KOPT-K1 (cell line): Measurements from ENCODE around the gene DTYMK.

ENCODE experiments used
- H3K27ac ChIP-seq: fragments of 200-600 bp; sonication (generic); 2 replicates; pipeline ENCODE4 v1.5.1; 2016; ENCODE audit warnings: antibody characterized with exemption, mild to moderate bottlenecking, low read depth, low read length; ENCODE audit not compliant: poor library complexity, severe bottlenecking
- H3K36me3 ChIP-seq: fragments of 200-600 bp; sonication (generic); 2 replicates; pipeline ENCODE4 v1.5.1; 2017; ENCODE audit warnings: antibody characterized with exemption, mild to moderate bottlenecking, low read length, moderate library complexity; ENCODE audit not compliant: insufficient read depth
- H3K9me3 ChIP-seq: fragments of 200-600 bp; sonication (generic); 2 replicates; pipeline ENCODE4 v1.5.1; 2017; ENCODE audit warnings: antibody characterized with exemption, low read length, mild to moderate bottlenecking; ENCODE audit not compliant: insufficient read depth, poor library complexity, severe bottlenecking

DTYMK gene

DNA sequence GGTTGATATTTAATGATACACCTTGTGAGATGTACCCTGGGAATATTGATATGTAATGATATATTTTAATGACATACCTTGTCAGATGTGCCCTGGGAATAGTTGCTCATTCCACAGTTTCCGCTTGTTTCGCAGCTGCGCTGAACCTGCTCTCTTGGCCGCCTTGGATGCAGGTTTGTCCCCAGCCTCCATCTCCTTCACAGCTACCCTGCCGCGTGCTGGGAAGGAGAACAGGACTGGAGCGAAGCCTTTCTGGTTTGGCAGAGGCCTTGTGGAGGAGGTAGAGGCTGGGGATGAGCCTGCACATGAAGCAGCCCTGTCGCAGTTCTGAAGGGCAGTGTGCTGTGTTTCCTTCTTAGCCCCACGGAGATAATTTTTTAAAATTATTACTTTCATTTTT is 34.5 kb downstream of the DTYMK start:
- Histone ChIP-seq H3K27ac (no peak overlapping the region), H3K9me3 (no peaks in the 10 kb centered on the region), H3K36me3 (peaks cover 60% of the 10 kb centered on the region)

DNA sequence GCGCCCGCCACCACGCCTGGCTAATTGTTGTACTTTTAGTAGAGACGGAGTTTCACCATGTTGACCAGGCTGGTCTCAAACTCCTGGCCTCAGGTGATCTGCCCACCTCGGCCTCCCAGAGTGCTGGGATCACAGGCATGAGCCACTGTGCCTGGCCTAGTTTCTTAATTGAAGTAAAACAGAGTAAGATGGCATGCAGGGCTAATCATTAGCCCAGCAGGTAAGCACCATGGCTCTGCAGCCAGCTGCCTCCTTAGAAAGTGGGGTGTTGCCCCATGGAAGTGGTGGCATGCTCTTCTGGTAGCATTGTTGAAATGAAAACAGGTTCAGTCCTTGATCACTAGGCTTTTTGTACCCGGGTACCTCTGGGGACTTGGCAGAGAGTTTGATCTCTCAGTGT is 36.7 kb downstream of the DTYMK start:
- H3K9me3 ChIP-seq = no peaks in the 10 kb centered on the region
- peaks cover 52% of the 10 kb centered on the region for H3K36me3 ChIP-seq
- H3K27ac ChIP-seq = no peak overlapping the region

DNA sequence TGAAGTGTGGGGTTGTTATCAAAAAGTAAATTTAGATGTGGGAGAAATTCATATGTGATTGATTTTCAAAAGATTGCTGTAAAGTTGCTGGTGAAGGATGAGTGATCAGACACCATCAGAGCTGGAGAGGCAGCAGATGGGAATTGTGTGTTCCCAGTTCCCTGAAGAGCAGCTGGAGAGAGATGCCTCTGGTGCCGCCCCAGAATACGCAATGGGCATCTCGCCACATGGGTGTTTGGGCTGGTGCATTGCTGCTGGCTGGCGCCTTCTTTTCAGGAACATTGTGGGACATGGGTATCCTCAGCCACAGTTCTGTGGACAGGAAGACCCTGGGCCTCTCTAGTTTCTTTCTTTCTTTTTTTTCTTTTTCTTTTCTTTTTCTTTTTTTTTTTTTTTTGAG is 37.2 kb downstream of the DTYMK start:
- Histone ChIP-seq H3K36me3 (peaks cover 50% of the 10 kb centered on the region), H3K27ac (no peak overlapping the region), H3K9me3 (no peaks in the 10 kb centered on the region)

DNA sequence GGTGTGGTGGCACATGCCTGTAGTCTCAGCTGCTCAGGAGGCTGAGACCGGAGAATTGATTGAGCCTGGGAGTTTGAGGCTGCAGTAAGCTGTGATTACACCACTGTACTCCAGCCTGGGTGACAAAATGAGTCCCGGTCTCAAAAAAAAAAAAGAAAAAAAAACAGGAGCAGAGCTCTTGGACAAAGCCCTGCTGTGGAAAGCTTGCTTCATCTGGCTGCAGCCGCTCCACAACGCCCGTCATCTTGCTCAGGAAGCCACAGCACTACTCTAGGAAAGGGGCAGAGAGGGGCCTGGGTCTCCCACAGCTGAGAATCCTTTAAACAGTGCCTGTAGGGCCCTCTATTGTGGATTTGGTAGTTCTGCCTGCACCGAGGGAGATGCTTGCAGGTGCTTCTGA is 38.2 kb downstream of the DTYMK start:
- H3K27ac ChIP-seq = no peak overlapping the region
- no peaks in the 10 kb centered on the region for H3K9me3 ChIP-seq
- H3K36me3 ChIP-seq = peaks cover 49% of the 10 kb centered on the region

DNA sequence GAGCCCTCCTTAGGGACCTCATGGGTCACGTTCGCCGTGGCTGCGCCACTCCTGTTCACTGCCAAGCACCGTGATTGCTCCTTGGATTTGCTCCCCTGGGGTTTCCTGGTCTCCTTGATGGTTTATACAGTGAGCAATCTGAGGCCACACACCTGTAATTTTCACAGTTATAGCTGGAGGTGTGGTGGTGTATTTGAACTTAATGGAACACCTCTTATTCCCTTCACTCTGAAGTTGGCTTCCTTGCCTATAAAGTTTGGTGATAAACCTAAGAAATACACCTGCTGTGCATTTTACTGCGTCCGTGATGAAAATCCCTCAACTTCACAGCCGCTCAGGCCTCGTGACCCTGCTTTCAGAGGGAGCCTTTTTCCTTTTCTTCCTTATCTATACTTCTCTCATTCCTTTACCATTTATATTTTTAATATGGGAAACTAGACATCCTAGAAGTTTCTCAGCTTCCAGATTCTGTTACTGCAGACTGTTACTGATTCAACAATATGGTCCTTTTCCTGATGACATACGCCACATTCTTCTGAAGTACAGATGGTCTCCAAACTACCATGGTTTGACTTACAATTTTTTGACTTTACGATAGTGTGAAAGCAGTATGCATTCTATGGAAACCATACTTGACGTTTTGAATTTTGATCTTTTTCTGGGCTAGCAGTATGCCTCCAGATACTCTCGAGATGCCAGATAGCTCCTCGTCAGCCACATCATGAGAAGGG is 40.5 kb downstream of the DTYMK start:
- Histone ChIP-seq H3K27ac (no peak overlapping the region), H3K9me3 (no peaks in the 10 kb centered on the region), H3K36me3 (peaks cover 29% of the 10 kb centered on the region)

DNA sequence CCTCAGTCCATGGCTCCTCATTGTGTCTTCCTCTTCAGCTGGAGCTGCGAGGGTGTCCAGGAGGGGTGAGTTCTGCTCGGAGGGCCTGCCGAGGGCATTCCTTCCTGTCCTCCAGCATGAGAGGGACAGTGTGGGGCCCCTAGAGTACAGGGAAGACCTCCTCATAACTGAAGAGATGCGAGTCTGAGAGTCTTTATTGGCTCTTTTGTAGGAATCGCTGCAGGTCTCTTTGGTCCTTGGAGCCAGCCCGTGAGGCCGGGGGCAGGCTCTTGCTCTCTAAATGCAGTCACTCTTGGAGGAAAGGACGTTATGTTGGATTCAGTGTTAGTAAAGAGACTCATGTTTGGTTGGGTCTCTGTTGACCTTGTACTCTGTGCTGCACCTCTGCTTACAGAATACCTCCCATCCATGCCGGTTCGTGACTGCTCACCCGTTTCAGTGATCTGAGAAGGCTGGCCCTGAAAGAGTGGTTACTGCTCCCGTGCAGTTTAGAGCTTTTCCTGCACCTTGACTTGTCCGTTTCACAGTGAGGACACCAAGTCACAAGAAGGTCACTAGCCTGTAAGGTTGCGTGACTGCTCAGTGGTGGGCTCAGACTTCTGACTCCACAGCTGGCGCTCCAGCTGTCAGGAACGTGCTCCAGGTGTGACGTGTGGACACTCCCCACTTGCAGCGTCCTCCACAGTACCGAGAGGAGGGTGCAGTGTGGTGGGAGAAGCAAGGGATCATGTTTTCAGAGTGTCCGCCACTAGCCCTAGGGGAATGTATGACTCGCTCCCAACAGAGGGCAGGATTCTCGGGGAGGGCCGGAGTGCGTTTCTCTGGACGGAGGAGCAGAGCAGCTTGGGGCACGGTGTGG is 41.3 kb downstream of the DTYMK start:
- H3K9me3 ChIP-seq = no peaks in the 10 kb centered on the region
- no peak overlapping the region for H3K27ac ChIP-seq
- peaks cover 31% of the 10 kb centered on the region; the same call in 1 of the 2 replicates for H3K36me3 ChIP-seq

DNA sequence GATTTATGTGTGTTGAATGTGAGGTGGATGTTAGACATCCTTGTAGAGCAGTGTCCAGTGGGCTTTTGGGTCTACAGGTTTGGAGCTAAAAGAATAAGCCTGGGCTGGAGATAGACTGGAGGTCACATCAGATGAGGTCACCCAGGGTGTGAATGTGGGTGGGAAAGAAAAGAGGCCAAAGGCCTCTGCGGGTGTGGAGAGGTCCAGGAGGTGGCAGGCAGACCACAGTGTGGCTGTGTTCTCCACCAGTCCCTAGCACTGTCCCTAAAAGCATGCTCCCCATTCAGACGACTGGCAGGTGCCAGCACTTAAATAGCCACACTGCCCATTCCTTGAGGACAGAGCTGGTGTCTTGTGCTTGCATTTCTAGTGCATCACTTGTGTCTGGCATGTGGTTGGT is 45.0 kb downstream of the DTYMK start:
- Histone ChIP-seq H3K27ac (no peak overlapping the region), H3K36me3 (peaks cover 45% of the 10 kb centered on the region), H3K9me3 (peaks cover 12% of the 10 kb centered on the region)

DNA sequence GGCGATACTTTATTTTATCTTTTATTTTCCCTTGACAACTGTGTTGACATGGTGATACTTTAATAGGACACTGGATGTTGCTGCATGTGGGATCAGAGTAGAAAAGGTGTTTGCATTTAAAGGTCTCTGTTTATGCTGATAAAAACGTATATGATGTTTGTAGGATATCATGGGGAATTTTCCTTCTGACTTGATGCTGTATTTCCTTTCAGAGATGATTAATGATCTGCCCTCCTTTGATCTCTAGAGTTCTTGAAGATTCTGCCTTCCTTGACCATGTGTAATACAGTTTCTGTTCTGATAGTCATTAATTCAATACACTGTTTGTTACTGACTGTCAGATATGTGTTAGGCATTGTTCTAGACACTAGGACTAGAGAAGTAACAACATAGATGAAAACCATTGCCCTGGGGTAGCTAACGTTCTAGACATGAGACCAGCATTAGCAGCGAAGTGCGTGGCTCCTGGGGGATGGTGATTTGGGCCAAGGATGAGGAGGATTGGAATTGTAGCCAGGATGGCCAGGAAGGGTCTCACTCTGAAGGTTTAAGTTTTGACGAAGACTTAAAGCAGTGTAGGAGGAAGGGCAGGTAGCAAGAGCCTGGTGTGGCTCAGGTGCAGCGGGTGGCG is 46.3 kb downstream of the DTYMK start:
- peaks cover 12% of the 10 kb centered on the region for H3K9me3 ChIP-seq

DNA sequence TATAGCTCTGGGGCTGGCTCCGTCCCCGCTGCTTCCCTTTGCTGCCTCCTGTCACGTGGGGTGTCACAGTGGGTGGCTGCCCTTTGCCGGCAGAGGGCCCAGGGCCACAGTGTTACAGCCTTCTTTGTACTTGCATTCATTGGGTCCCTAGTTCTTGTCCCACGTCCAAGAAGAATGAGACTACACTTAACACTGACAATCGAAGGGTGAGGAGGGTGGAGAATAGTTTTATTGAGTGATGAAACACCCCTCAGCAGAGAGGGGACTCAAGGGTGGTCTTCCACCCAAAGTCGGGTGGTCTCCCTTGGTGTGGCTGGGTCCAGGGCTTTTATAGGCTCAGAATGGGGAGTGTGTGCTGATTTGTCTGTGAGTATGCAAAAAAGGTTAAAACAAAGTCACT is 47.2 kb downstream of the DTYMK start:
- Histone ChIP-seq H3K36me3 (peaks cover 33% of the 10 kb centered on the region), H3K27ac (no peak overlapping the region), H3K9me3 (peaks cover 12% of the 10 kb centered on the region)

More for the DNA sequence above, 46.3 kb downstream of the DTYMK start:
- no peak overlapping the region for H3K27ac ChIP-seq
- H3K36me3 ChIP-seq = peaks cover 38% of the 10 kb centered on the region

DNA sequence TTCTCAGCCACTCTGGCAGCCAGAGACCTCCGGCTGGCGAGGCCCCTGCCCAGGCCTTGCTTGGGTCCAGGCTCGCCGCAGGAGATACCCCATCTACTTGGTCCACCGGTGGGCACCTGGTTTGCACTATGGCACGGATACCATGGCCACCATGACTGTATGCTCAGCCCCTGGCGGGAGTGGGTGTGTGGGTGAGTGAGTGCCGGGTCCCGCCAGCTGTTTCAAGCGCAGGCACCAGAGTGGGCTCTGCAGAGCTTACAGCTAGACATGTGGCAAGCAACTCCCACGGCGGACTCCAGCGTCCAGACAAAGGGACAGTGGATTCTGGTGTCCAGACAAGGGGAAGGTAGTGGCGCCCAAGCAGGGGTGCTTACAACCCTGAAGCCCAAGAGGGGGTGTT is 47.7 kb downstream of the DTYMK start:
- Histone ChIP-seq H3K27ac (no peak overlapping the region), H3K9me3 (peaks cover 12% of the 10 kb centered on the region), H3K36me3 (peaks cover 33% of the 10 kb centered on the region)

DNA sequence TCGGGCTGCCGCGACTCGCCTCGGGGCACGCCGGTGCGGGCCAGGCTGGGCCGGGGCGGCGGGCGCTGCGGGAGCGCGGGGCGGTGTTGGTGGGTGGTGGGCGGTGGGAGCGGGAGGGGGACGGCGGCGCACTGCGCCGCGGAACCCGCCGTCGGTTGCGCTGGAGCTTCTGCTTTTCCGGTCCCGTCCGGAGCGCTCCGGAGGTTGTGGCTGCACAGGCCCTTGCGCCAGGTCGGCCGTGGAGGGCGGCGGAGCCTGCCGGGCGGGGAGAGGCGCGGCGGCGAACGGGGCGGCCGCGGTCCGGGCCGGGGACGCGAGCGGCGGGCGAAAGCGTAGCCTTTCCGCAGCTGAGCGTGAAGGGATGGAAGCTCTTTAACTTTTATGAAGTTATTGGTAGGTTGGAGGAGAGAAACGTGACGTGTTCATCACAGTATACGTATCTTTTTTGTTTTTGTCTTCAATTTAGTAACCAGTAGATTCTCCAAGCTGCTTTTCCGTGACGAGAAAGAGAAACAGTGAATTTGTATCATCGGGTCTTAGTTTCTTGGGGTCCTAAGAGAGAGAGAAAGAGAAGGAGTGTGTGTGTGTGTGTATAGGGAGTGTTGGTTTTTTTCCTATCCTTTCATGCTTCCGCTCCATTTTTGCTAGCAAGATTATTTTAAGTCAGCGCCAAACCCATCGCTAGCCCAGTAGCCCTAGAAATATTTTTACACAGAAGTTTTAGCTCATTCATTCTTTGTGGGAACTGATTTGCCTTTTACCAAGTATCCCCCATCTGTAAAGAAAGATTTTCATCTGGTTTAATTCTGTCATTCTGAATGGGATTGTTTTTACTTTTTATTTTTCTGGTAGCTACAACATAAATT is 48.6 kb downstream of the DTYMK start:
- Histone ChIP-seq H3K9me3 (peaks cover 12% of the 10 kb centered on the region), H3K36me3 (peaks cover 36% of the 10 kb centered on the region), H3K27ac (peak overlapping the region; percentile 94)

DNA sequence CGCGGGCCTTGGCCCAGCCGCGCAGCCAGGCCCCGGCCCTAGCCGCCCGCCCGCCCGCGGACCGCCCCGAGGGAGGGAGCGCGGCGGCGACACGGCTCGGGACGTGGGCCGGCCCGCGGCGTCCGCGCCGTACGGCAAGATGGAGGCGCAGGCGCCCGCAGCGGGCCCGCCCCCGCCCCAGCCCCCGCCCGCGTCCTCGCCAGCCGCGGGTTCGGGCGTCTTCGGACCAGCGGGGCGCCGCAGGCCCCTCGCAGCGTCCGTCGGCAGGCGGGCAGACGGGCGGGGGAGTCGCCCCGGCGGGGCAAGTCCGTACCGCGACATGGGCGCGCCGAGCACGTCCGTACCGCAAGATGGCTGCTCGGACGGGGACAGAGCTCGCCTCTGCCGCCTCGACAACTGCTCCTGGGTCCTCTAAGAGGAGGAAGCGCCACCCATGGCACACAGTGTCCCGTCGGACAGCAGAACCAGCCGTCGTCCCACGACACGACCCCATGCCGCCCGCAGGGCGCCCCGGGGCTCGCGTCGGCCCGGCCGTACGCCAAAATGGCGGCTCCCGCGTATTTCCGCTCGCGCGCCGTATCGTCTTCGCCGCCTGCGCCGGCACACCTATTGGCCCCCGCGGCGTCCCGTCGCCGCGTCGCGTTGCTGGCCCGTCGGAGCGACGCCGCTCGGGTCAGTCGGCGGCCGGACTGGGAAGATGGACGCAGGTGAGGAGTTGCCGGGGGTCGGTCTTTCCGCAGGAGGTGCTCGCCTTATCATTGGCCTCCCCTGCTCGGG is 49.4 kb downstream of the DTYMK start, which contains the start of the genes ATG4B and THAP4:
Gene ATG4B, plus strand, starts transcription at position 676 of the 777 bp plus-strand sequence. Its CDS starts 22 bp downstream, at position 698.
Gene THAP4, minus strand, starts transcription at position 141 of the 777 bp plus-strand sequence. CDS start 141 bp downstream, outside the sequence.
- Histone ChIP-seq H3K9me3 (peaks cover 12% of the 10 kb centered on the region), H3K36me3 (peaks cover 44% of the 10 kb centered on the region), H3K27ac (peak within 1 kb of the TSS; percentile 94)

DNA sequence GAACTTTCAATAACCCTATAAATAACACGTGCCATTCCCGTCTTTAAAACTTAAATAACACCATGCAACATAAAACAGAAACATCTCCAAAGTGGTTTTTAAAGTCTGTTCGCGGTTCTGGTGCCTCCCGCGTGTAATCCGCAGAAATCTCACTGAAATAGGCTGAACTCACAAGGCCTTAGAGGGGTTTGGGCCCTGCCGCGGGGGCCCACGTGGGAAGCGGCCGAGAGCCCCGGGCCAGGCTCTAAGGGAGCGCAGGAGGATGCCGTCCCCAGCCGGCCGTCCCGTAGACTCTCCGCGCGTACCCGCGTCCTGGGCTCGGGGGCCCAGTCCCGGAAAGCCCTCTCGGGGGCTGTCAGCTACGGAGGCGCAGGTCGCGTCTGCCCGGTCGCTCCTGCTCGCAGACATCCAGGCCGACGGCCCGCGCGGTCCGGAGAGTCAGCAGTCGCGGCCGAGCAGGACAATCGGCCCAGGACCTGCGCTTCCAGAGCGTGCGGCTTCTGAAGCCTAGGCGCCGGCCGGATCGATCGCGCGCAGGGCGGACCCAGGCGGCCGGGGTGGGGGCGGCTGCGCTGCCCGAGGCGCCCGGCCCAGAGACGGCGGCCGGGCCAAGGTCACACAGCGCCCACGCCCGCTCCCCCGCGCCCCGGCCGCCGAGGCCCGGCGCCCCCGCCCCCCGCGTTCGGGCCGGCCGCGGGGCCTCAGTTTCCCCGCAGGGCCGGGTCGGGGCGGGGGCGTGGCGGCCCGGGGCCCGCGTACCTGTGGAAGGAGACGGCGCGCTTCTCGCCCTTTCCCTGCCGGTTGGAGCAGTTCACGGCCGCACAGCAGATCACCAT is 50.2 kb downstream of the DTYMK start:
- peaks cover 12% of the 10 kb centered on the region for H3K9me3 ChIP-seq
- H3K36me3 ChIP-seq = peaks cover 52% of the 10 kb centered on the region
- peak overlapping the region; percentile 94 for H3K27ac ChIP-seq
